Measurements from ENCODE around the gene DNAH17.
"Not testable (repeated sequence)": the region's sequence is repeated elsewhere in the genome, so short reads cannot be mapped to it uniquely, and the experiment has no call there.

DNAH17 gene

GRCh38 chr17:78525511-78526160 is 51.6 kb downstream of the DNAH17 start:
- DNase-seq (ENCODE audit: low spot score), result no peak

- no peak for DNase-seq (ENCODE audit: low spot score)
Observed at GRCh38 chr17:78524870-78525510, 52.2 kb downstream of the DNAH17 start.

GRCh38 chr17:78523934-78524655 is 53.1 kb downstream of the DNAH17 start:
- no peak for DNase-seq (ENCODE audit: low spot score)

GRCh38 chr17:78522031-78522809 is 55.0 kb downstream of the DNAH17 start:
- DNase-seq (ENCODE audit: low spot score), result no peak

GRCh38 chr17:78517421-78517820 is 59.8 kb downstream of the DNAH17 start:
- no peak for DNase-seq (ENCODE audit: low spot score)

- no peak for DNase-seq (ENCODE audit: low spot score)
Observed at GRCh38 chr17:78515480-78515879, 61.7 kb downstream of the DNAH17 start.

- DNase-seq (ENCODE audit: low spot score), result no peak
Observed at GRCh38 chr17:78514521-78514920, 62.7 kb downstream of the DNAH17 start.

GRCh38 chr17:78512976-78513375 is 64.2 kb downstream of the DNAH17 start:
- DNase-seq (ENCODE audit: low spot score), result no peak

- DNase-seq (ENCODE audit: low spot score), result no peak
Observed at GRCh38 chr17:78510141-78511075, 66.8 kb downstream of the DNAH17 start.

- DNase-seq (ENCODE audit: low spot score), result no peak
Observed at GRCh38 chr17:78507526-78507925, 69.7 kb downstream of the DNAH17 start.

- no peak for DNase-seq (ENCODE audit: low spot score)
Observed at GRCh38 chr17:78506454-78507309, 70.5 kb downstream of the DNAH17 start.

GRCh38 chr17:78504156-78504925 is 72.9 kb downstream of the DNAH17 start:
- DNase-seq (ENCODE audit: low spot score), result no peak

GRCh38 chr17:78503388-78503787 is 73.8 kb downstream of the DNAH17 start:
- not testable (repeated sequence) for DNase-seq (ENCODE audit: low spot score)

- no peak for DNase-seq (ENCODE audit: low spot score)
Observed at GRCh38 chr17:78502611-78503148, 74.5 kb downstream of the DNAH17 start.

GRCh38 chr17:78501241-78502036 is 75.8 kb downstream of the DNAH17 start:
- no peak for DNase-seq (ENCODE audit: low spot score)

- DNase-seq (ENCODE audit: low spot score), result no peak
Observed at GRCh38 chr17:78500806-78501205, 76.4 kb downstream of the DNAH17 start.

- no peak for DNase-seq (ENCODE audit: low spot score)
Observed at GRCh38 chr17:78499715-78500540, 77.3 kb downstream of the DNAH17 start.

Data from SK-N-DZ (cell line).